HG03342 (cell line): ENCODE measurements around the gene PLPP1.
"Not testable (repeated sequence)": the region's sequence is repeated elsewhere in the genome, so short reads cannot be mapped to it uniquely, and the experiment has no call there.

Experiments
- ATAC-seq: cut with Tn5 transposase; IDR thresholded peaks from one replicate; pipeline ENCODE4 v1.9.1; 2021; ENCODE audit warnings: mild to moderate bottlenecking, moderate library complexity; ENCODE audit not compliant: unreplicated experiment

Gene PLPP1

GRCh38 chr5:55546947-55547346 lies 12.2 kb upstream of the PLPP1 start:
- no peak for ATAC-seq

GRCh38 chr5:55544341-55544740 lies 9.6 kb upstream of the PLPP1 start:
- ATAC-seq: no peak

GRCh38 chr5:55541056-55541635 lies 6.4 kb upstream of the PLPP1 start:
- no peak for ATAC-seq

- ATAC-seq: no peak
These were observed 5.8 kb upstream of the PLPP1 start for GRCh38 chr5:55540525-55540924.

DNA sequence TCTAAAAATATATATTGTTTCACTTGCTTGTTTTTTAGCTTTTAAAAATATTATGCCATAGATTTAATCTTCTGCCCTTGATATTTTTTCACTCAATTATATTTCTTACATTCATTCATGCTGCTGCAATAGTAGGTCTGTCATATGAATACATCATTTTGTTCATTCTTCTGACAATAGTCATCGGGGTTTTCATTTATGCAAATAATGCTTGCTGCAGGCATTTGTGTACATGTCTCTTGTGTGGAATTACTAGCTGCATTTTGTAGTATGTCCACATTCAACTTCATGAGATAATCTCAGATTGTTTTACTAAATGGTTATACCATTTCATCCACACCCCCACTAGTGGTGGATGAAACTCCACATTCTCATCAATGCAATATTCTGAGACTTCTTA lies 5.3 kb upstream of the PLPP1 start:
- peak; percentile 48 for ATAC-seq

GRCh38 chr5:55538661-55539060 lies 3.9 kb upstream of the PLPP1 start:
- no peak for ATAC-seq

- not testable (repeated sequence) for ATAC-seq
These were observed 2.6 kb upstream of the PLPP1 start for GRCh38 chr5:55537315-55537714.

DNA sequence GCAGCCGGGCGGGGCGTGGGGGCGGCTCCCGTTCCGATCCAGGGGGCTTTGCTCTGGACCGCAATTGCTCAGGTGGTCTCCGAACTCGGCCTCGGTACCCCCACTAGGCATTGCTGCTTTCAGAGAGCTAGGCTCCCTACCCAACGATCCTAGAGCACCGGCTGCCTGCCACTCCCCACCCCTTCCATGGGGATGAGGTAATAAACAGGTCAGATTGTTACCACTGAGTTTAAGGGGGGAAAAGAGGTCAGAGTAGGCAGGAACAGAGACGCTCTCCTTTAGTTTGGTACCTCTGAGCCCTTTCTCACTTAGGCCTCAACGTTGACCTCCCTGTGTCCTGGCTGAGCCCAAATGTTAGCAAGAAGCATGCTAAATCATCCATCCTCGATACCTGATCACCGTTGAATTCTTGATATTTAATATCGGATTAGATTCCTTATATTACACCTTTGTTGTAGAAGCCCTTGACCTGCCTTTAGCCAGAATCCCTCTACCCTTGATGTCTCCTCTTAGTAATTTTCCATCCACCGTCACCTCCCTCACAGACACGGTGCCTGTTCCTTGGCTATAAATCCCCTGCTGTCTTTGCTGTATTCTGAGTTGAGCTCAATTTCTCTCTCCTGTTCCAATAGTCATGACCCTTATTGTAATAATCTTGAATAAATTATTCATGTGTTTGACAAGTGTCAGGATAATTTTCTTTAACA lies 588 bp upstream of the PLPP1 start:
- no peak for ATAC-seq

DNA sequence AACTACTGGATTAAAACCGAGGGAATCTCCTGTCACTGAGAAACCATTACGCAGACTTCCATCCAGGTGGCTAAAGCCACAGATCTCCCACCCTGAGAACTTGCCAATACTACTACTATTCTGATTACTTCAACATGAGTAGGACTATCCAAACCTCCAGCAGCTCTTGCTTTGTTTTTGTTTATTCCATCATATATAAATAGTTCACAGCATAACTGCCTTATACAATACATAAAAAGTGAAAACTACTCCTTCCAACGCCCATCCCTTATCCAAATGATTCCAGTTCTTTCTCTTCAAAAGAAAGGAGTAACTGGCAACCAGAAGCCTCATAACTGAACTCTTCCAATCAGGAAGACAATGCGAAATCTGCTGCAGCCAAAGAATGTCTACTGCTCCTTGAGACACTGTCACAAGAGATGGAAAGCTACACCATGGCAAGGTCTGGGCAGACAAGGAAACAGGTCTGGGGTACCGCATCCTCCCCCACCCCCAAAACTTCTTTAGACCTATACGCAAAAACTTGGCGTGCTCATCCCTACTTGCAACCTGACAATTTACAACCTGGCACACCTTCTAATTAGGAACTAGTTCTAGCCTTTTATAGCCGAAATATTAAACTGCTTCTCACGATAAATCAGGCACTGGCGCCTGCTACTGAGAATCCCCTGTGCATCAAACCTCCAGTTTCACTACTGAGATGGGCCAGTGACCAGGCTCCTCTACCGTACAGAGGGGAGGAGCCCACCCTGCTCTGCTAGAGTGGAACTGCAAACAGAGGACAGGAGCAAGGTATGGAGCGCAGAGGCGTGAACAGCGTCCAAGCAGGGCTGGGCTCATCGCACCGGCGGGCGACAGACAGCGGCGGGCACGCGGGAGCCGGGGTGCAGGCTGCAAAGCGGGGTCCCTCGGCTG lies 986 bp downstream of the PLPP1 start:
- ATAC-seq: peak; percentile 47

- no peak for ATAC-seq
These were observed 4.1 kb downstream of the PLPP1 start for GRCh38 chr5:55530669-55531068.

- ATAC-seq: no peak
These were observed 9.9 kb downstream of the PLPP1 start for GRCh38 chr5:55524816-55525215.

DNA sequence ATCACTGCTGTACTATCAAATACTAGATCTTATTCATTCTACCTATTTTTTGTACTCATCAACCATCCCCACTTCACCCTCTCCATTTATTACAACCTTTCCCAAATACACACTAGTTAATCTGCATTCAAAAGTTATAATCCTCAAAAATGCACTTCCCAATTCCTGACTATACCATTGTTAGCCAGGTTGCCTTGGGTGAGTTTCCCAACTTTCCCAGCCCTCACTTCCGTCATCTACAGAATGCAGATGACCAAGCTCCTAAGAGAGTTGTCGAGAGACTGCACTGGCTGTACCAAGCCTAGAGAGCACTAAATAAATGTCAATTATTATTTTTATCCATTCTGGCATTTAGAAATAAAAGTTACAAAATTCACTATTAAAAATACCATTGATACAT lies 11.5 kb downstream of the PLPP1 start:
- no peak for ATAC-seq

GRCh38 chr5:55521881-55522280 lies 12.9 kb downstream of the PLPP1 start:
- no peak for ATAC-seq

- ATAC-seq: no peak
These were observed 14.5 kb downstream of the PLPP1 start for GRCh38 chr5:55520117-55520839.

GRCh38 chr5:55518831-55519390 lies 15.9 kb downstream of the PLPP1 start:
- no peak for ATAC-seq

DNA sequence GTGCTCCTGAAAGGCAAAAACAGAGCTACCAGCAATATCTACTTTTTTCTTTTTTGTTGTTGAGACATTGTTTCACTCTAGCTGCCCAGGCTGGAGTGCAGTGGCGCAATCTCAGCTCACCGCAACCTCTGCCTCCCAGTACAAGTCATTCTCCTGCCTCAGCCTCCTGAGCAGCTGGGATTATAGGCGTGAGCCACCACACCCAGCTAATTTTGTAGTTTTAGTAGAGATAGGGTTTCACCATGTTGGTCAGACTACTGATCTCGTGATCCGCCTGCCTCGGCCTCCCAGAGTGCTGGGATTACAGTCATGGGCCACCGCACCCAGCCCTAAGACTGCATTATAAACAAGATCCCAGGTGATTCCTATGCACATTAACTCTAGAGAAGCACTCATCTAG lies 17.0 kb downstream of the PLPP1 start:
- no peak for ATAC-seq

DNA sequence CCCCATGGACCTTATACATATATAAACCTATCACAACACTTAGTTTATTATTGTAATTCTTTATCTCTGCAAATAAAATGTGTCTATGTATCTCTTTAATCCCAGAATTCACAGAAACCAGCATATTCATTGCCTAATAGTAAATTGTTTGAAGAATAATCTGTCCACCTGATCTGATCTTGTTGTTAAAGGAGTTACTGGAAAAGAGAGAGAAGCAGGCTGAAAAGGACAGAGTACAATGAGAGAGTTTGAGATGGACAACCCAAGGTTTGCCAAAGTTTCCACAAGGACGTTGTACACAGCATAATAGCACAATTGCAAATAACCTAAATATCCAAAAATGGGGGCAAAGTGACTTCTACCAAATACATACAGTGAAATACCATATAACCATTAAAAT lies 23.8 kb downstream of the PLPP1 start:
- no peak for ATAC-seq

DNA sequence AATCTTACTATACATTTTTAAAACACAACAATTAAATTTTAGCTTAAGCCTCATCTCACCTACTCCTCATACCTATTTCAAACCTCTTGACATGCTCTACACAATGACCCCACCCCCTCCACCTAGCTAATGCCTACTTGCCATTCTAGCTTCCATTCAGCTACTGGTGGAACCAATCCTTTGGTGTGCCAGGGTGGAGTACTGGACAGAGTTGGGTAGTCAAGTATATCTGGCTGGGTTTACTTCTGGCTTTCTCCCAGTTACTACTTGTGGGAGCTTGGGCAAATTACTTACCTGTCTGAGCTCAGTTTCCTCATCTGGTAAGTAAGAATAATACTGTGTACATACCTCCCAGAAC lies 24.3 kb downstream of the PLPP1 start:
- no peak for ATAC-seq

- no peak for ATAC-seq
These were observed 24.8 kb downstream of the PLPP1 start for GRCh38 chr5:55509796-55510522.

DNA sequence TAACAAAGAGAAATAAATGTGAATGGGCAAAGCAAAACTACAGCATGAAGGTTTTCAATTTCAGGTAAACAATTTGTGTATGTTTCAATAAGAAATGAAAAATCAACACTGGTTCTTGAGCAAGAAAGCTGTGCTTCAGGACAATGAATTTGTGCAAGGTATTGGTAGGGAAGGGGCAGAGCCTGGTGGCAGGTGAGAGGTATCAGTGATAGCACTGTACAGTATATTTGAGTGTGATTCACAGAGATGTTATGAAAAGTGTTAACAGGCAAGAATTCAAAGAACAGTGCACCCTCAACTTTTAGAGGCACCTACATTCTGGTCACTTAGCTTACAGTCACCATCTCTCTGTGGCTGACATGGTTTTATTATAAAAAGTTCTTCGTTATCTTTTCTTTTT lies 25.7 kb downstream of the PLPP1 start:
- ATAC-seq: no peak
